ENCODE results near the gene SPDYE3.
"Not testable (repeated sequence)": the region's sequence is repeated elsewhere in the genome, so short reads cannot be mapped to it uniquely, and the experiment has no call there.

Gene SPDYE3

GRCh38 chr7:100307402-100307801 lies at the start of gene SPDYE3:
Gene SPDYE3, plus strand, starts transcription at chr7:100307702. Its CDS starts 184 bp downstream, at chr7:100307886.
- DNase-seq (ENCODE audit: low read depth); H3K4me3 ChIP-seq (ENCODE audit: low read depth, low read length): not testable (repeated sequence)

DNA sequence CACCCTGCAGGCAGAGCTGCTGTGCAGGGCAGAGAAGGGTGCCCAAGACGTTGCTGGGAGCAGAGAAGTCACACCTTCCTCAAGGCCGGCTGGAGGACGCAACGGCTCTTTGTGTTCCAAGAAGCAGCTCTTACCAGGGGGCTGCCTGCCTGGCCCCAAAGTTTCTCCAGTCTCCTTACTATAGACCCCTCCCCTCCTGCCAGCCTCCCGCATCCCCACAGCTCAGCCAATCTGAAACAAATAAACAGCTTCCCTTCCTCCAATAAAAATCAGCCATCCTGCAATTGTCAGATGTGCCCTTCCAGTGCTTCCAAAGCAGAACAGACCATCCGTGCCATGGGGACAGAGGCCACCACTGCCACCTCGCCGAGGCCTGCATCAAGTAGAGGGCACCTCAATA lies 47.5 kb upstream of the SPDYE3 start:
- H3K4me3 ChIP-seq (ENCODE audit: low read depth, low read length); DNase-seq (ENCODE audit: low read depth): not testable (repeated sequence)

- DNase-seq (ENCODE audit: low read depth); H3K4me3 ChIP-seq (ENCODE audit: low read depth, low read length): not testable (repeated sequence)
Observed at GRCh38 chr7:100262896-100263295, 44.6 kb upstream of the SPDYE3 start.

GRCh38 chr7:100264223-100264622 lies 43.3 kb upstream of the SPDYE3 start:
- DNase-seq (ENCODE audit: low read depth); H3K4me3 ChIP-seq (ENCODE audit: low read depth, low read length): not testable (repeated sequence)

DNA sequence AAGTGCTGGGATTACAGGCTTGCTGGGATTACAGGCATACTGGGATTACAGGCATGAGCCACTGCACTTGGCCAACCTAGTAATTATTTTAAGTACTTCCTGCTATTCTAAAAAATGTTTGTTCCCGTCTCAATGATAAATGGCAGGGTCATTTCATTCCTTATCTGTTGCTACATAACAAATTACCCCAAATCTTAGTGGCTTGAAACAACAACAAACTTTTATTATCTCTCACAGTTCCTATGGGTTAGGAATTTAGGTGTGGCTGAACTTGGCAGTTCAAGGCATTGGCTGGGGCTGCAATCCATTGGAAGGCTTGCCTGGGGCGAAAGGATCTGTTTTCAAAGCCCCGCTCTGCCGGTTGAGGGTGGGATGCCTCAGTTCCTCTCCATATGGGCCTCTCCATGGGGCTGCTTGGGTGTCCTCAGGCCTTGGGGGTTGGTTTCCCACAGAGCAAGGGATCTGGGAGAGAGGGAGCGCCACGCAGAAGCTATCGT lies 42.8 kb upstream of the SPDYE3 start:
- H3K4me3 ChIP-seq (ENCODE audit: low read depth, low read length); DNase-seq (ENCODE audit: low read depth): not testable (repeated sequence)

DNA sequence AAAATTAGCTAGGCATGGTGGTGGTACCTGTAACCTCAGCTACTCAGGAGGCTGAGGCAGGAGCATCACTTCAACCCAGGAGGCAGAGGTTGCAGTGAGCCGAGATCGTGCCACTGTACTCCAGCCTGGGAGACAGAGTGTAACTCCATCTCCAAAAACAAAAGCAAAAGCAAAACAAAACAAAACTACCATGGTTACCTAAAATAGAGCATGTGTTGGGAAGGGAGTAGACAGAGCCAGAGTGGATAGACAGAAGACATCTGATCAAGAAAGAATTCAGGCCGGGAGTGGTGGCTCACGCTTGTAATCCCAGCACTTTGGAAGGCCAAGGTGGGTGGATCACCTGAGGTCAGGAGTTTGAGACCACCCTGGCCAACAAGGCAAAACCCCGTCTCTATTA lies 41.7 kb upstream of the SPDYE3 start:
- not testable (repeated sequence) for H3K4me3 ChIP-seq (ENCODE audit: low read depth, low read length); DNase-seq (ENCODE audit: low read depth)

GRCh38 chr7:100266576-100267354 lies 40.7 kb upstream of the SPDYE3 start:
- H3K4me3 ChIP-seq (ENCODE audit: low read depth, low read length) = no peak overlapping the region
- DNase-seq (ENCODE audit: low read depth) = no peak
- TF ChIP-seq, protein P1, sequence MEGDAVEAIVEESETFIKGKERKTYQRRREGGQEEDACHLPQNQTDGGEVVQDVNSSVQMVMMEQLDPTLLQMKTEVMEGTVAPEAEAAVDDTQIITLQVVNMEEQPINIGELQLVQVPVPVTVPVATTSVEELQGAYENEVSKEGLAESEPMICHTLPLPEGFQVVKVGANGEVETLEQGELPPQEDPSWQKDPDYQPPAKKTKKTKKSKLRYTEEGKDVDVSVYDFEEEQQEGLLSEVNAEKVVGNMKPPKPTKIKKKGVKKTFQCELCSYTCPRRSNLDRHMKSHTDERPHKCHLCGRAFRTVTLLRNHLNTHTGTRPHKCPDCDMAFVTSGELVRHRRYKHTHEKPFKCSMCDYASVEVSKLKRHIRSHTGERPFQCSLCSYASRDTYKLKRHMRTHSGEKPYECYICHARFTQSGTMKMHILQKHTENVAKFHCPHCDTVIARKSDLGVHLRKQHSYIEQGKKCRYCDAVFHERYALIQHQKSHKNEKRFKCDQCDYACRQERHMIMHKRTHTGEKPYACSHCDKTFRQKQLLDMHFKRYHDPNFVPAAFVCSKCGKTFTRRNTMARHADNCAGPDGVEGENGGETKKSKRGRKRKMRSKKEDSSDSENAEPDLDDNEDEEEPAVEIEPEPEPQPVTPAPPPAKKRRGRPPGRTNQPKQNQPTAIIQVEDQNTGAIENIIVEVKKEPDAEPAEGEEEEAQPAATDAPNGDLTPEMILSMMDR (IDR thresholded peaks at IDR 0.05; ENCODE audit: control insufficient read depth, extremely low read depth, insufficient read depth) = no peak

- TF ChIP-seq, protein P1 (IDR thresholded peaks at IDR 0.05; ENCODE audit: control insufficient read depth, extremely low read depth, insufficient read depth) = no peak
- no peak for DNase-seq (ENCODE audit: low read depth)
- H3K4me3 ChIP-seq (ENCODE audit: low read depth, low read length) = no peak overlapping the region
Observed at GRCh38 chr7:100267648-100268047, 39.9 kb upstream of the SPDYE3 start.

DNA sequence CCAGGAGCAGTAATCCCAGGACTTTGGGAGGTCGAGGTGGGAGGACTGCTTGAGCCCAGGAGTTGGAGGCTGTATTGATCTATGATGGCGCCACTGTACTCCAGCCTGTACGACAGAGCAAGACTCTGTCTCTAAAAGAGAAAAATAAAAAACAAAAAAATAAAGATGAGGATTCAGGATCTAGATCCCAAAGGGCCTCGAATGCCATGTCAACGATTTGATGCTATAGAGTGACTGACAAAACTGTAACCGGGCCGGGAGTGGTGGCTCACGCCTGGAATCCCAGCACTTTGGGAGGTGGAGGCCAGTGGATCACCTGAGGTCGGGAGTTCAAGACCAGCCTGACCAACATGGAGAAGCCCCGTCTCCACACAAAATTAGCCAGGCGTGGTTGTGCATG lies 38.6 kb upstream of the SPDYE3 start:
- not testable (repeated sequence) for DNase-seq (ENCODE audit: low read depth); H3K4me3 ChIP-seq (ENCODE audit: low read depth, low read length)

DNA sequence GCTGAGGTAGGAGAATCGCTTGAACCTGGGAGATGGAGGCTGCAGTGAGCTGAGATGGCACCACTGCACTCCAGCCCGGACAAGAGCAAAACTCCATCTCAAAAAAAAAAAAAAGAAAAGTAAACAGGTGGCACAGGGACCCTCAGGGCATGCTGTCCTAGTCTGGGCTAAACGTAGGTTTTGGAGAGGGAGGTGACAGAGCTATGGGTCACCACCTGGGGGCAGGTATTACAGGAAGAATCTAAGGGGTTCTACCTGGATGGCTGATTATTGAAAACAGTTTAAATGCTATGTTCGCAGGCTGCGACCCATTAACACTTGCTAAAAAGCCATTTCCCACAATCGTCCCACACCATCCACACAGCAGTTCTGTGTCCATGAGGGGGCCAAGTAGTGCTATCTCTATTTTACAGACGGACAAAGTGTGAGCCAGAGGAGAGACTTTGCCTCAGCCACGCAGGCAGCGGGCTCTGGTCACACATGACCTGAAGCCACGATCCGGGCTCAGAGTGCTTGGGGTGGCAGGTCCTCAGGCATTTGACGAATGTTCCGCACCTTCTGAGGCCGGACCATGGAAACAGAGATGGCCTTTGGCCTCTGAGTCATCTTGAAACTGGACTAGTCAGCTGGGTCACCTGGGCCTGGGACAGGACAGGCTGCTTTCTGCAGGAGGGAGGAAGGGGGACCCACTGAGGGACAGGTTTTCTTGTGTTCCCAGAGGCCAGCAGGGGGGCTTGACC lies 38.0 kb upstream of the SPDYE3 start:
- H3K4me3 ChIP-seq (ENCODE audit: low read depth, low read length); DNase-seq (ENCODE audit: low read depth): not testable (repeated sequence)
- TF ChIP-seq, protein P1 (IDR thresholded peaks at IDR 0.05; ENCODE audit: control insufficient read depth, extremely low read depth, insufficient read depth) = 0 out of 2 replicates have a peak, but pooled peaks have one; percentile 6

- DNase-seq (ENCODE audit: low read depth); H3K4me3 ChIP-seq (ENCODE audit: low read depth, low read length): not testable (repeated sequence)
Observed at GRCh38 chr7:100270046-100270918, 37.2 kb upstream of the SPDYE3 start.

DNA sequence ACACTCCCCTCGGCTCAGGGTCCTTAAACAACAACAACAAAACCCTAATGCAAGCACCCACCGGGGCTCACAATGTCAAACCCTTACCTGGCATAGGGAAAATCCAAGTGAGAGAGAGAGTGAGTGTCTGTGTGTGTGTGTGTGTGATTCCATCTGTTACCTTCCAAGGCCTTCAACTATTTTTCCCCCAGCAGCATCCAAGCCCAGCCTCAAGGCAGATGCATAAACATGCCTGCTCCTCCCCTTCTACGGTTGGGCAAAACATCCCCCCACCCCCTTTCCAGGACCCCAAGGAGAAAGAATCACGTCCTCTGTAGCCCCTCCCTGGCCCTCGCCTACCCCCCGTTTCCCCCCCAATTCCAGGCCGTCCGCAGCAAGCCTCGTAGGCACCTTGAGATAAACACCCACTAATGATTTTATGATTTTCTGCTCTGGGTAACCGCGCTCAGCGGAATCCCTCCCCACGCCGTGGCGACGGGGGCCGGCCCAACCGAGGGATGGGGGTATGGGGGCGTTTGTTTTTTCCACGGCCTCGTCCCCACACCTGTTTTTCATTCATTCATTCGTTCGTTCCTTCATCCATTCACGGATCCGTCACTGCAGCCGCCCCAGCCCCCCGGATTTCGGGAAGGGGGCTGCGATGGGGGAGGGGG lies 36.4 kb upstream of the SPDYE3 start:
- H3K4me3 ChIP-seq (ENCODE audit: low read depth, low read length) = peak overlapping the region; percentile 36

More for the DNA sequence above, 36.4 kb upstream of the SPDYE3 start:
- not testable (repeated sequence) for DNase-seq (ENCODE audit: low read depth)

All from LNCaP clone FGC (cell line).